ENCODE measurements around the gene CMIP. TPM values are rescaled to one million over a fixed set of nuclear protein-coding genes. Genes with fewer than 3 reads are reported as not detected.

The CMIP gene
- total RNA-seq, 4 donors from 2014 or later = 44.6 to 152 (median 76.5) TPM

DNA sequence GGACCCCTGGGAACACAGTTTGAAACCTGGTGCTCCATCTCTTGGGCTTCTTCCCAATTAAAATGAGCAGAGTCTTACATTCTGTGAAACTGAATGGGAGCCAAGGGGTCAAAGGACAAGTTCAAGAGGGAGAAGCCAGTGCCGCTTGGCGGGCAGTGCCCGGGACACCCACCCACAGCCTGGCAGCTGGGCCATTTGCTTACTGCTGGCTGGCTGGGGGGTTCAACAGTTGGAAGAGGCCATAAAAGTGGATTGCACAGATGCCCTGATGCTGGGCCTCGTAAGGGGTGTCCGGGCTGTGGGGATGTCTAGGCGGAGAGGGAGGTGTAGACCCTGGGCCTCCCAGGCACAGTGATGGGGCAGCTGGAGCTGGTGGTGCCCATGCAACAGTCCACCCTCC lies 52.1 kb downstream of the CMIP start:
- Histone ChIP-seq H3K4me3 (no peak overlapping the region), H3K36me3 (no peaks in the 10 kb centered on the region), H3K9me3 (no peaks in the 10 kb centered on the region), H3K27me3 (no peaks in the 10 kb centered on the region), H3K4me1 (peaks cover 14 to 81% (median 17%) of the 10 kb centered on the region in 4 donors), H3K27ac (peak overlapping the region in 1 of 4 donors; percentile 56)
- TF ChIP-seq POLR2A (IDR thresholded peaks at IDR 0.05) (no peak), CTCF (IDR thresholded peaks at IDR 0.05) (no peak)
- no peak for DNase-seq

DNA sequence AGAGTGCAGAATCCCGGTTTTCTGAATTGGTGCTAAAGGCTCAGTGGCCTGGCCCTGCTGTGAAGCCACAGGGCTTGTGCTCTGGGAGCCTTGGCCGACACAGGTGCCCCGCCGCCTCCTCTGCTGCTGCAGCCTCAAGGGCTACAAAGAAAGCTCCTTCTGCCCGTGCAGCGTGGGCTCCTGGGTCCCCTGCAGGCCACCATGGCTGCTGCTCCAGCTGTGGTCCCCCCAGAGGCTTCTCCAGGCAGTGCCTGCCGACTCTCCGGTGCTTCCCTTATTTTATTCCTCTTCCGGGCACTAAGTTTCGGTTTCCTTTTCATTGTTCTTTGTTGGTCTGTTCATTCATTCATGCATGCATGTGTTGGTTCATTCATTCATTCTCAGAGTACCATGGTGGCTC lies 53.1 kb downstream of the CMIP start:
- DNase-seq = no peak
- TF ChIP-seq POLR2A (IDR thresholded peaks at IDR 0.05) (no peak), CTCF (IDR thresholded peaks at IDR 0.05) (peak in 5 of 6 experiments; percentile 16 to 67 (median 56))
- peaks cover 14 to 72% (median 17%) of the 10 kb centered on the region in 4 donors for H3K4me1 ChIP-seq
- peak overlapping the region in 3 of 4 donors; percentile 28 to 56 (median 30) for H3K27ac ChIP-seq
- no peaks in the 10 kb centered on the region for H3K27me3 ChIP-seq
- H3K36me3 ChIP-seq = no peaks in the 10 kb centered on the region
- peak overlapping the region in 1 of 4 donors; percentile 8 for H3K4me3 ChIP-seq
- no peaks in the 10 kb centered on the region for H3K9me3 ChIP-seq

DNA sequence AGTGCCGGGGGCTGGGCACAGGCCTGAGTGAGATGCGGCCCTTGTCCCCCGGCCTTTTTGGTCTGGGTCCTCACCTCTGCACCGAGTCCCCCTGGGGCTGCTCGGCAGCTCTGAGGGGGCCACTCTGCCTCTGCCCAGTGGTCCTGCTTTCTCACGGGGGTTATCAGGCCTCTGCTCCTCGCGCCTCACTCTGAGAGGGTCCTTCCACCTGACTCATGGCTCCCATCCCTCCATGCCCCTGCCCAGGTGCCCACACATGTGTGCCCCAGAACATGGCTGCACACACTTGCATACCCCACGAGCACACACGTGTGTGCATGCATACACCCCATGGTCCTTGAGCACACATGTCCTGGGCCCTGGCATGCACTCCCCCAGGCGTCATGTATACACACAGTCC lies 53.7 kb downstream of the CMIP start:
- Histone ChIP-seq H3K9me3 (no peaks in the 10 kb centered on the region), H3K4me1 (peaks cover 13 to 65% (median 16%) of the 10 kb centered on the region in 4 donors), H3K27me3 (no peaks in the 10 kb centered on the region), H3K4me3 (no peak overlapping the region), H3K36me3 (no peaks in the 10 kb centered on the region), H3K27ac (no peak overlapping the region)
- TF ChIP-seq CTCF (IDR thresholded peaks at IDR 0.05) = no peak
- TF ChIP-seq POLR2A (IDR thresholded peaks at IDR 0.05) = no peak
- DNase-seq = no peak

DNA sequence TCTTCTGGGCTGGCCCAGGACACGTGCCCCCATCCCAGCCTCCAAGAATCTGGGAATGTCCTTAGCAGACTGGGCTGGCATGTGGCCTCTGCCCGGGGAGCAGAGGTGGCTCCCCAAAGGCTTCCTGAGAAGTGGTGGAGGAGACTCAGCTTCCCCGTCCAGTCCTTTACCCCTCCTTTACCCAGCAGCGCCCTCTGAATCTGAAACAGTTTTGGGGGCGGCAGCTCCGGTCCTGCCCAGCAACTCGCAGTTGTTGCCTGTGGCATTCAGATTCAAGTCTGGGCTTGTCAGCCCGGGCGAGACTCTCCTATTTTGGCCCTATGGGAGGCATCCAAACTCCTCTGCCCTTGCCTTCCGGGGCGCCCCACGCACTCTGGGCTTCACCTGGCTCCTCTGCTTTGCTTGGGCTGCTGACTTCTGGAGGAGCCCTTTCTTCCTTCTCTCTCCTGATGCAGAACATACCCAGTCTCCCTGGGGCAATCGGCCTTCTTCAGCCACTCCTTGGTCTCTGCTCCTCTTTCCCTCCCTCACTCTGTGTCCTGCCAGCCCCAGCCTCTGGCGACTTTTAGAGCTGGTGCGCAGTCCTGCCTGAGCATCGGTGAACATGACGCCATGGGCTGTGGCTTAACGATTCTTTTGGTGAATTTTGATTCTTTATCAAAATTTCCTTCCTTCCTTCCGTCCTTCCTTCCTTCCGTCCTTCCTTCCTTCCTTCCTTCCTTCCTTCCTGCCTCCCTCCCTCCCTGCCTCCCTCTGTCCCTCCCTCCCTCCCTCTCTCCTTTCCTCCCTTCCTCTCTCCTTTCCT lies 55.2 kb downstream of the CMIP start:
- H3K27ac ChIP-seq = no peak overlapping the region
- no peaks in the 10 kb centered on the region for H3K27me3 ChIP-seq
- no peak for DNase-seq
- H3K36me3 ChIP-seq = no peaks in the 10 kb centered on the region
- peaks cover 11 to 57% (median 14%) of the 10 kb centered on the region in 4 donors for H3K4me1 ChIP-seq
- no peak for TF ChIP-seq CTCF (IDR thresholded peaks at IDR 0.05)
- no peak for TF ChIP-seq POLR2A (IDR thresholded peaks at IDR 0.05)
- H3K4me3 ChIP-seq = no peak overlapping the region
- no peaks in the 10 kb centered on the region for H3K9me3 ChIP-seq

GRCh38 chr16:81500833-81501521 lies 56.4 kb downstream of the CMIP start:
- no peaks in the 10 kb centered on the region for H3K36me3 ChIP-seq
- DNase-seq = no peak
- no peak overlapping the region for H3K4me3 ChIP-seq
- no peaks in the 10 kb centered on the region for H3K27me3 ChIP-seq
- H3K9me3 ChIP-seq = no peaks in the 10 kb centered on the region
- no peak for TF ChIP-seq POLR2A (IDR thresholded peaks at IDR 0.05)
- TF ChIP-seq CTCF (IDR thresholded peaks at IDR 0.05) = no peak
- peaks cover 3 to 51% (median 16%) of the 10 kb centered on the region in 4 donors for H3K4me1 ChIP-seq
- H3K27ac ChIP-seq = peak overlapping the region in 3 of 4 donors; percentile 33 to 70 (median 41)

Data from Peyer's patch (tissue), 4 donors.